Measurements from ENCODE around the gene MITF.
"Not testable (repeated sequence)": the region's sequence is repeated elsewhere in the genome, so short reads cannot be mapped to it uniquely, and the experiment has no call there.

MITF gene

GRCh38 chr3:69872783-69873378 is 133.6 kb downstream of the MITF start:
- no peak for DNase-seq (ENCODE audit: low read depth in 3 of 3)

DNA sequence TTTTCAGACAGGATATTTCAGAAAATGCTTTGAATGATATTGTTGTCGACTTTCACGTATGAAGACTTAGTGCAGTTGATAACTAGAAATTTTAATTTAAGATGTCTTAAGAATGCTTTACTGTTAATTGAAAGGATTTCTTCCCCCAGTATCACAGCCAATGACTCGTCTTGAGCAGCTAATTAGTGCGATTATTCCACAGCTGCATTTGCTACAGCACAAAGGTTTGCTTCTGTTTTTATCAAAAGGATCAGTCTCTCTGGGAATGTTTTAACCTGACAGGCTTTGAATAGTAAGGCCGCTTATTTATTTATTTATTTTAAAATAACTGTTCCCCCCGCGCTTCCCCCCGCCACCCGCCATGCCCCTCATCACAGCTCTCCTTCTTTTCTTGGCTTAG is 136.8 kb downstream of the MITF start:
- DNase-seq (ENCODE audit: low read depth in 3 of 3) = no peak

DNA sequence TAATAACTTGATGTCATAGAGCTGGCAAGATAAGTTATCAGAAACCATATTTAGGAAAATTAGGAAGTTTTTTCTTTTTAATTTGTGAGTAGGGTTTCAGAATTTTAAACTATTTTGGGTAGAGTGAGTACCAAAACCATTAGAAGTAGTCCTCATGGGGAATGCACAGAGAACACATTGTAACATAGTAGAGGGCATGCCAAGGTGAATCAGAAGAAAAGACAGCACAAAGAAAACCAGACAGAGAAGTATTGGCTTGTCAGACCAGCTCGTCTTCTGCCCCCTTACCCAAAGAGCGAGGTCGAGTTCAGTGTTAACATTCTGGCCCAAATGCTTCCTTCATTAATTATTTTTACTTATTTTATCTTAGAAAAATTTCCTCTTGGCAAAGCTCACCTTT is 139.0 kb downstream of the MITF start:
- no peak for DNase-seq (ENCODE audit: low read depth in 3 of 3)

- DNase-seq (ENCODE audit: low read depth in 3 of 3) = no peak
These were observed 139.8 kb downstream of the MITF start for GRCh38 chr3:69879051-69879450.

- no peak for DNase-seq (ENCODE audit: low read depth in 3 of 3)
These were observed 140.9 kb downstream of the MITF start for GRCh38 chr3:69880069-69880640.

GRCh38 chr3:69881051-69881450 is 141.8 kb downstream of the MITF start:
- DNase-seq (ENCODE audit: low read depth in 3 of 3) = no peak

- DNase-seq (ENCODE audit: low read depth in 3 of 3) = no peak
These were observed 142.6 kb downstream of the MITF start for GRCh38 chr3:69881756-69882428.

- no peak for DNase-seq (ENCODE audit: low read depth in 3 of 3)
These were observed 143.3 kb downstream of the MITF start for GRCh38 chr3:69882560-69882959.

GRCh38 chr3:69888040-69888942 is 149.0 kb downstream of the MITF start:
- DNase-seq (ENCODE audit: low read depth in 3 of 3) = no peak

- DNase-seq (ENCODE audit: low read depth in 3 of 3) = no peak
These were observed 149.7 kb downstream of the MITF start for GRCh38 chr3:69888943-69889315.

DNA sequence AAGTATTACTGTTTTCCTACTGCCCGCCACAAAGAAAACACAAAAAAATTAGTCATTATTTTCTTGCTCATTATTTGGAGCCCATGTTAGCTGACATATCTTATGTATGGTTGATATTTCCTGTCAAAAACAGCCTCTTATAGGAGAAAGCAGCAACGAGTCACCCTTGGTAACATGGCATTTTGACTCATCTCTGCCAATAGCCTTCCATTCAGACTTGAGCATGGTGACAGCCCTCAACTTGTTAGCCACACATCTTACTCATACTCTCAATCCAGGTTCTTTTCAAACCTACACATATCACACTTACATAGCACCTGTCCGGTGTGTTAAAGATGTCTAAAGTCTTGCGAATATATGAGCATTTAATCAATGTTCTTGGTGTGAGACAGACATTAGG is 150.8 kb downstream of the MITF start:
- DNase-seq (ENCODE audit: low read depth in 3 of 3) = no peak

DNA sequence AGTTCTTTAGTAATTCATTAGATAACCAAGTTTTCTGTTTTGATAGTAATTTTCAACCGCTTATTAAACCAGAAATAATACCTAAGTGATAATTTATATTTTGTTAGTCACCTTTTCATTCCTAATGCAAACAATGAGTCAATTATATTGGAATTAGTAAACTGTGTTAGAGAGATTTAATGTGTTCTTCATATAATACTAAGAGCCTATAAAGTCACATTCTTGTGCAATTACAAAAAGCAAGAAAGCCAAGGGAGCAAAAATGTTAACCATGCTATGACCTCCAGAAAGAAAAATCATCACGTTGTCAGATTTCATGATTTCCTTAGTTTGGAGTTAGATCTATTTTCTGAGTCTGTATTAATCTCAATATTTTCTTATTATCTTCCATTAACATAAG is 151.4 kb downstream of the MITF start:
- no peak for DNase-seq (ENCODE audit: low read depth in 3 of 3)

- no peak for DNase-seq (ENCODE audit: low read depth in 3 of 3)
These were observed 153.4 kb downstream of the MITF start for GRCh38 chr3:69892706-69893105.

GRCh38 chr3:69893274-69893673 is 154.0 kb downstream of the MITF start:
- no peak for DNase-seq (ENCODE audit: low read depth in 3 of 3)

- no peak for DNase-seq (ENCODE audit: low read depth in 3 of 3)
These were observed 156.8 kb downstream of the MITF start for GRCh38 chr3:69896095-69896494.

DNA sequence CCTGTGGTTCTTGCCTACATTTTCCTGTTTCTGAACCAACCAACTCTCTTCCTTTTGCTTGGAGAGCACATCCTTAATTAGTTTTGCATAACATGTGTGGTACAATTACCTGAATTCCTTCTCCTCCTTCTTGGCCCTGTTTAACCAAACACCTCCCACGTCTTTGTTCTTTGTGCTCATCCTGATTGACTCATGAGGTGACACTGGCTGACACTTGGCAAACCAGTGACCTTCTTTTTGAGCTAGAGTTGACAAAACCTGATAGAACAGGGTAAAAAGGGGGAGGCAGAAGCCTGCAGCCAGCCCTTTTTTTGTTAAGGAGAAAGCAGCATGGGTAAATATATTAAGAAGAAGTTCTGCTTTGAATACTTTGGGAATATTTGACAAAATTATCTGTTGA is 161.1 kb downstream of the MITF start:
- DNase-seq (ENCODE audit: low read depth in 3 of 3) = no peak

DNA sequence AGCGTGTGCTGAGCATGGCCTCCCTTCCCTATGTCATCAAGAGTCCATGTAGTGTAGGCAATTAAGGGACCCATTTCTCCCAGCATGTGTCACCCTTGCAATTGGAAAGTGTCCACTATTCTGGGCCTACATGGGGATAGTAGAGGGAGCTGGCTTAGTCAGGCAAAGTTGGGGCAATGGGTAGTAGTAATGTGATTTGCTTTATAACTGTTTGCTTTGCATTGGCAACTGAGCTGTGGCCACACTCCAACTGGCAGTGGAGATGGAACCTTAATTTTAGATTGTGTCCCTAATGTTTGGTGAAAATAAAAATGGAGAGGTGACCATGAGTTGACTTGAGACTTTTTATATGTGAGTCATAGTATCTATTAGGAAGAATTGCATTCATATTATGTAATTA is 162.5 kb downstream of the MITF start:
- no peak for DNase-seq (ENCODE audit: low read depth in 3 of 3)

GRCh38 chr3:69902386-69902785 is 163.1 kb downstream of the MITF start:
- no peak for DNase-seq (ENCODE audit: low read depth in 3 of 3)

GRCh38 chr3:69906351-69906966 is 167.2 kb downstream of the MITF start:
- DNase-seq (ENCODE audit: low read depth in 3 of 3) = no peak

DNA sequence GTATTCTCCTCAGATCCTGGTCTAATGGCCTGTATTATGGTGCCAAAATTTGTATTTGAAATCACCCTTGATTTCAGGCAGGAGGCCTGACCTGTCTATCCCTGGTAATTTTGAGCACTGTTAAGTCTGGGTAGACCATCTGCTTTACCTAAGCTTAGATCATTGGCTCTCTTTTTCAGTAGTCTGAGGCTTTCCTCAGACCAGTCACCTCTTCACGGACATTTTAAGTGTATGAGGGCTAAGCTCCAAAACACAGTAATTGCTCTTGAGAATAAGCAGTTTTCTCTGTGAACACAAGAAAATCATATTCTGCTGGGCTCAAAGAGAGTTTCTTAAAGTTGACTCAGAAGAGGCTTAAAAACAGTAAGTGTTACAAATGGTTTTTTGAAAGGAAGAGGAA is 168.3 kb downstream of the MITF start:
- DNase-seq (ENCODE audit: low read depth in 3 of 3) = no peak

DNA sequence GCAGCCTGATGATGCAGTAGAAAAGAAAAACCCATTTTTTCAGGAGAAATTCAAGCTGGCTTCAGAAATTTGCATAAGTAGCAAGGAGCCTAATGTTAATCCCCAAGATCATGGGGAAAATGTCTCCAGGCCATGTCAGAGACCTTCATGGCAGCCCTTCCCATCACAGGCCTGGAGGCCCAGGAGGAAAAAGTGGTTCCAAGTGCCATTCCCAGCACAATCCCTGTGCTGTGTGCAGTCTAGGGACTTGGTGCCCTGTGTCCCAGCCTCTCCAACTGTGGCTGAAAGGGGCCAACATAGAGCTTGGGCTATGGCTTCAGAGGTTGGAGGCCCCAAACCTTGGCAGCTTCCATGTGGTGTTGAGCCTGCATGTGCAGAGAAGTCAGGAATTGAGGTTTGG is 170.6 kb downstream of the MITF start:
- not testable (repeated sequence) for DNase-seq (ENCODE audit: low read depth in 3 of 3)

DNA sequence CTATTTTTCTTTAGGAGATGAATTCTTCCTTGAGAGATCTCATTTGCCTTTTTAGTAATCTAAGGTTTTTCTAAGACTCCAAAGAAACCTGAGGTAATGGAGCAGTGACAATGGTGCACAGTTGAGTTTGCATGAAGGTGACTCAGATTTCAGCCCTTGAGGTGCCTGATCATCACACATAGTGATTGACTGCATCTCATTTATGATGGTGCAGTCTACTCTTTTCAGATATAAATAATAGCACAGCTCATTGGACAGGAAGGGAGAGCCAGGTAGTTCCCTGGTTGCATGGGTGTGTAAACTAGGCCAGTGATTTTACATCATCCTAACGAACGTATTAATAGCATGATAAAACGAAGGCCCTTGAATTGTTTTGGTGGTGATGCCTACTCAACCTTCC is 174.2 kb downstream of the MITF start:
- no peak for DNase-seq (ENCODE audit: low read depth in 3 of 3)

Data from stimulated activated CD4-positive, alpha-beta T cell treated with anti-CD3 and anti-CD28 coated beads, TNF-alpha, amount 100 ng/mL, for 24 hours (primary cell).